K562 (cell line): Measurements from ENCODE around the gene GPRC6A. TPM values are rescaled to one million over a fixed set of nuclear protein-coding genes. Genes with fewer than 3 reads are reported as not detected.
A peak's percentile ranks its signal among the peaks of the same experiment; 100 is the strongest.

ENCODE experiments used
- ATAC-seq: fragments of 200-7000 bp; cut with Tn5 transposase; 3 replicates; pipeline ENCODE4 v1.9.1; 2020; ENCODE audit warnings: moderate library complexity
- BruUV-seq: library from RNA; stranded (reverse); fragments of 400-500 nt; replicated peaks from 2 replicates; lab custom pipeline; 2021; lab: Mats Ljungman, UMichigan
- CTCF ChIA-PET: fragments of 300-600 bp; formaldehyde crosslinking; extraction: SDS; loops from one replicate; lab custom pipeline; 2021; ENCODE audit warnings: low intra/inter-chr PET ratio; lab: Yijun Ruan, JAX
- POLR2A ChIA-PET: fragments of 300-600, 350-650 bp; sonication (Branson Sonifier 250); formaldehyde crosslinking; extraction: SDS; loops from one replicate; lab custom pipeline; 2021; ENCODE audit warnings: antibody characterized with exemption, inconsistent platforms; lab: Yijun Ruan, JAX
- DNase-seq, 4 experiments: peaks; one replicate each; pipeline versions ENCODE4 v3.0.0 to v3.0.0-alpha.2; 2011 to 2018; ENCODE audit warnings: low spot score in 3 of 4, mixed read lengths in 3 of 4; ENCODE audit errors: extremely low read depth in 1 of 4
- FAIRE-seq: peaks from 2 replicates; lab custom pipeline; 2011; peaks lifted over from hg19 to GRCh38; lab: Jason Lieb, UNC
- H2AFZ ChIP-seq: 2 replicates; pipeline ENCODE4 v1.6.0; 2011; ENCODE audit warnings: low read depth, low read length, control low read depth, inconsistent platforms
- H3K27ac ChIP-seq: fragments of 200-600 bp; 3 replicates; pipeline ENCODE4 v1.8.0; 2011; ENCODE audit warnings: low read depth, mild to moderate bottlenecking, control low read depth, inconsistent platforms, low read length, moderate library complexity, mixed read lengths; ENCODE audit errors: extremely low read depth
- H3K27me3 ChIP-seq, 2 experiments: fragments of 300-600 bp in 1 of 2; 2 replicates in 1 of 2; 3 replicates in 1 of 2; pipeline versions ENCODE4 v1.6.0 to v1.8.0; 2011; ENCODE audit warnings: inconsistent platforms in 2 of 2, low read length in 2 of 2, mild to moderate bottlenecking in 1 of 2, mixed read lengths in 1 of 2, moderate library complexity in 1 of 2; ENCODE audit not compliant: control insufficient read depth in 2 of 2, insufficient read depth in 2 of 2
- H3K36me3 ChIP-seq: fragments of 300-600 bp; 3 replicates; pipeline ENCODE4 v1.8.0; 2011; ENCODE audit warnings: mild to moderate bottlenecking, low read length, inconsistent platforms; ENCODE audit not compliant: control insufficient read depth, insufficient read depth
- H3K4me1 ChIP-seq, 2 experiments: fragments of 200-600 bp in 1 of 2; replicated peaks in 1 of 2; 2 replicates in 1 of 2; 3 replicates in 1 of 2; pipeline versions ENCODE4 v1.5.1 to v1.8.0; 2011; ENCODE audit warnings: inconsistent platforms in 2 of 2, low read length in 2 of 2, mild to moderate bottlenecking in 1 of 2, mixed read lengths in 1 of 2, moderate library complexity in 1 of 2; ENCODE audit not compliant: control insufficient read depth in 2 of 2, insufficient read depth in 2 of 2
- H3K4me2 ChIP-seq: 2 replicates; pipeline ENCODE4 v1.6.1; 2011; ENCODE audit warnings: low read length, control low read depth, inconsistent platforms, mixed read lengths; ENCODE audit not compliant: insufficient read depth
- H3K4me3 ChIP-seq: fragments of 200-600 bp; sonication (generic), shearing (Covaris generic); 2 replicates; pipeline ENCODE4 v1.5.1; 2016; ENCODE audit warnings: control low read depth, inconsistent platforms
- H3K79me2 ChIP-seq: fragments of 200-600 bp; 3 replicates; pipeline ENCODE4 v1.8.0; 2011; ENCODE audit warnings: low read length, inconsistent platforms; ENCODE audit not compliant: control insufficient read depth, insufficient read depth
- H3K9ac ChIP-seq, 2 experiments: 2 replicates each; pipeline versions ENCODE4 v1.6.0 to v1.6.1; 2011; ENCODE audit warnings: low read depth in 2 of 2, low read length in 2 of 2, control low read depth in 1 of 2, inconsistent platforms in 1 of 2, mild to moderate bottlenecking in 1 of 2, mixed read lengths in 1 of 2; ENCODE audit not compliant: insufficient read depth in 1 of 2
- H3K9me1 ChIP-seq: one replicate; pipeline ENCODE4 v1.6.0; 2011; ENCODE audit warnings: inconsistent platforms, mild to moderate bottlenecking, low read length, moderate library complexity; ENCODE audit not compliant: control insufficient read depth, insufficient read depth
- H3K9me3 ChIP-seq: replicated peaks from 2 replicates; pipeline ENCODE4 v1.5.1; 2011; ENCODE audit warnings: low read depth, low read length, inconsistent platforms; ENCODE audit not compliant: control insufficient read depth, insufficient read depth
- H4K20me1 ChIP-seq: replicated peaks from 2 replicates; pipeline ENCODE4 v1.6.1; 2011; ENCODE audit warnings: low read length, inconsistent platforms, mixed read lengths; ENCODE audit not compliant: control insufficient read depth, insufficient read depth
- C11orf30 ChIP-seq: fragments of 450-650 bp; IDR thresholded peaks from 2 replicates; pipeline ENCODE4 v1.6.1; 2016; ENCODE audit warnings: low read depth, mild to moderate bottlenecking
- CREB3L1 ChIP-seq: fragments of 450-650 bp; IDR thresholded peaks from 2 replicates; pipeline ENCODE4 v1.6.1; 2014; ENCODE audit warnings: low read depth, mild to moderate bottlenecking, moderate library complexity, borderline replicate concordance
- ETS1 ChIP-seq: conservative IDR thresholded peaks from 2 replicates; pipeline ENCODE4 v1.6.1; 2011; ENCODE audit warnings: low read depth, mild to moderate bottlenecking, low read length; ENCODE audit not compliant: control insufficient read depth
- ETV5 ChIP-seq: sonication (generic); formaldehyde crosslinking; IDR thresholded peaks from 2 replicates; pipeline ENCODE4 v1.4.0; 2020; ENCODE audit warnings: low read depth, mild to moderate bottlenecking, missing genetic modification reagents
- MAFG ChIP-seq: fragments of 450-650 bp; conservative IDR thresholded peaks from 2 replicates; pipeline ENCODE4 v1.6.1; 2016; ENCODE audit warnings: missing genetic modification characterization, missing compliant biosample characterization
- NFE2 ChIP-seq: IDR thresholded peaks from 2 replicates; pipeline ENCODE4 v1.6.1; 2014; ENCODE audit warnings: antibody characterized with exemption, low read depth
- POLR2AphosphoS2 ChIP-seq: IDR thresholded peaks from 2 replicates; pipeline ENCODE4 v1.6.1; 2012; ENCODE audit warnings: low read length, improper control_type of control experiment
- TCF15 ChIP-seq: fragments of 250-450 bp; sonication (Bioruptor Pico); IDR thresholded peaks from 2 replicates; pipeline ENCODE4 v1.8.0; 2022; ENCODE audit warnings: moderate library complexity, mild to moderate bottlenecking, inconsistent platforms
- TRIM25 ChIP-seq: fragments of 450-650 bp; IDR thresholded peaks from 2 replicates; pipeline ENCODE4 v1.7.0; 2016; ENCODE audit warnings: borderline replicate concordance
- ZNF316 ChIP-seq: fragments of 450-650 bp; IDR thresholded peaks from 2 replicates; pipeline ENCODE4 v1.6.1; 2016
- WGBS: fragments of 100-300 bp; shearing (Covaris generic); methylation state at CpG from one replicate; pipeline ENCODE4 v1.1.6; 2016; ENCODE audit warnings: low coverage, mixed read lengths; ENCODE audit not compliant: insufficient coverage; ENCODE audit errors: missing lambda C conversion rate; 5-methylcytosine and 5-hydroxymethylcytosine counted together
- in situ Hi-C: fragments of 300-500 bp; cut with MboI; formaldehyde crosslinking; loops from 4 replicates; pipeline ENCODE4 v1.15.0; 2018; ENCODE audit warnings: inconsistent platforms, mixed read lengths
- intact Hi-C: fragments of 100-400 bp; cut with micrococcal nuclease; formaldehyde crosslinking; loops from 2 replicates; pipeline ENCODE4 v1.14.2; 2022
- polyA plus RNA-seq, 8 experiments: library from polyadenylated mRNA; depleted of rRNA in 4 of 8; stranded (reverse) in 5 of 8; unstranded in 3 of 8; fragments of >200 nt; fragmentation: Nextera tagmentation in 2 of 8; fragmentation: Illumina TruSeq in 1 of 8; extraction: Ambion mirVana in 2 of 8; extraction: Trizol in 1 of 8; gene quantifications; 2 replicates each; pipeline versions ENCODE4 v1.2.1 to v1.2.3, GENCODE V29; 2011 to 2014; ENCODE audit warnings: inconsistent platforms in 1 of 8, missing spikeins in 1 of 8
- total RNA-seq, 7 experiments: library from RNA; depleted of rRNA in 6 of 7; stranded (reverse); fragments of >200 nt in 6 of 7; fragmentation: Illumina TruSeq in 2 of 7; extraction: Trizol in 2 of 7; gene quantifications; 2 replicates each; pipeline versions ENCODE4 v1.2.1 to v1.2.3, GENCODE V29; 2011 to 2021; ENCODE audit warnings: low replicate concordance in 1 of 7

Gene GPRC6A
- total and polyA plus RNA-seq, 9 of the 15 experiments (the other 6 are each of a cell fraction or from before 2014, with no cell fraction given): 0.03 TPM; not detected in 7

GRCh38 chr6:116762235-116762634, 66.6 kb downstream of the GPRC6A start:
- Histone ChIP-seq H3K27ac (no peak overlapping the region), H3K4me1 (peaks cover 0 to 4% of the 10 kb centered on the region in 2 experiments; a peak in 1 of 5 replicates), H3K9me3 (no peaks in the 10 kb centered on the region), H3K27me3 (no peaks in the 10 kb centered on the region), H3K4me3 (no peak overlapping the region), H3K9me1 (no peaks in the 10 kb centered on the region), H3K36me3 (no peaks in the 10 kb centered on the region), H4K20me1 (no peaks in the 10 kb centered on the region), H3K79me2 (no peaks in the 10 kb centered on the region), H2AFZ (no peak overlapping the region), H3K9ac (no peak overlapping the region), H3K4me2 (no peak overlapping the region)
- no peak for ATAC-seq
- CTCF ChIA-PET: no interaction called here
- WGBS: 17% methylated on average over 1 of the region's 1 CpG
- in situ Hi-C loops (no loop called here), intact Hi-C loops (no loop called here)
- BruUV-seq: no TSS peak
- POLR2A ChIA-PET: no interaction called here
- FAIRE-seq: peak; percentile 46
- peak; percentile 48; the same call in 1 of the 2 replicates for TF ChIP-seq MAFG
- TF ChIP-seq ETS1: no peak
- TF ChIP-seq NFE2: peak; percentile 50; the same call in 1 of the 2 replicates
- TF ChIP-seq POLR2AphosphoS2: no peak
- peak; percentile 57 for TF ChIP-seq ZNF316
- no peak for TF ChIP-seq TCF15 (CRISPR knock-in tag)
- TF ChIP-seq ETV5 (CRISPR knock-in tag): no peak
- TF ChIP-seq CREB3L1: no peak
- TF ChIP-seq C11orf30: peak; percentile 58
- no peak for TF ChIP-seq TRIM25
- no peak for DNase-seq
